Psoas muscle (tissue), 8 donors: ENCODE measurements around the gene DNAAF1. TPM values are rescaled to one million over a fixed set of nuclear protein-coding genes. Genes with fewer than 3 reads are reported as not detected.

Experiments
- ATAC-seq, 4 donors: fragments of 200-7000 bp; cut with Tn5 transposase; one replicate each; pipeline ENCODE4 v1.9.1; 2020; ENCODE audit warnings: moderate library complexity in 3 of 4, mild to moderate bottlenecking in 2 of 4
- DNase-seq, 2 donors: peaks; one replicate each; pipeline ENCODE4 v3.0.0-alpha.2; 2020
- H3K27ac ChIP-seq: fragments of 200-600 bp; one replicate; pipeline ENCODE4 v1.8.0; 2022
- H3K27me3 ChIP-seq, 3 donors: fragments of 200-600 bp in 1 of 3; one replicate each; pipeline versions ENCODE4 v1.6.1 to v1.8.0; 2013 to 2022; ENCODE audit warnings: low read length in 2 of 3, mild to moderate bottlenecking in 2 of 3, moderate library complexity in 1 of 3; ENCODE audit not compliant: insufficient read depth in 3 of 3
- H3K36me3 ChIP-seq, 2 donors: fragments of 200-600 bp in 1 of 2; one replicate each; pipeline versions ENCODE4 v1.6.1 to v1.8.0; 2013 to 2022; ENCODE audit warnings: low read depth in 1 of 2, mild to moderate bottlenecking in 1 of 2, moderate library complexity in 1 of 2; ENCODE audit not compliant: insufficient read depth in 1 of 2
- H3K4me1 ChIP-seq: fragments of 200-600 bp; one replicate; pipeline ENCODE4 v1.8.0; 2022
- H3K4me3 ChIP-seq: fragments of 200-600 bp; one replicate; pipeline ENCODE4 v1.8.0; 2022; ENCODE audit warnings: mild to moderate bottlenecking
- H3K9me3 ChIP-seq: fragments of 200-600 bp; one replicate; pipeline ENCODE4 v1.8.0; 2022
- CTCF ChIP-seq: fragments of 200-600 bp; IDR thresholded peaks from one replicate; pipeline ENCODE4 v1.8.0; 2022; ENCODE audit warnings: antibody characterized with exemption
- WGBS, 3 donors: extraction: QIAGEN DNeasy Blood & Tissue Kit; methylation state at CpG; one replicate each; pipeline versions ENCODE4 v1.1.6 to v1.1.7; 2013; 5-methylcytosine and 5-hydroxymethylcytosine counted together
- intact Hi-C, 2 donors: fragments of 100-400 bp; cut with DNase I; formaldehyde crosslinking; loops; one replicate each; pipeline versions ENCODE4 v1.11.0 to v1.14.2; 2022
- polyA plus RNA-seq, 3 donors: library from polyadenylated mRNA; stranded (reverse); fragments of 200-250 nt; gene quantifications; one replicate each; pipeline ENCODE4 v1.2.3, GENCODE V29; 2013
- total RNA-seq, 4 donors: library from RNA; stranded (reverse); fragmentation: NEBNext Ultra II Directional in 2 of 4; extraction: Animal tissue kit (Norgen Biotek cat#: 25700) in 2 of 4; gene quantifications; one replicate each; pipeline versions ENCODE4 v1.2.1 to v1.2.4, GENCODE V29; 2021 to 2023
- donor health status: healthy with polysubstance abuse.
- donor health status: DM: no; HTN: no; CAD: no; lungs with moderate emphysema.
- donor health status: Bipolar disorder and iron deficiency.
- donor health status: healthy.
- donor health status: DM: yes; HTN: yes; CAD: no.
- donor health status: DM: no; HTN: no; CAD: no.
- donor health status: DM: no; HTN: no; CAD: no.
- donor health status: DM: yes; HTN: yes; CAD: no.

Gene DNAAF1
- total and polyA plus RNA-seq, 7 donors: 0.17 to 0.44 (median 0.17) TPM; not detected in 4

GRCh38 chr16:84225126-84225525 is 80.0 kb downstream of the DNAAF1 start:
- no peaks in the 10 kb centered on the region for H3K9me3 ChIP-seq
- intact Hi-C loops: no loop called here
- no peak overlapping the region for H3K4me3 ChIP-seq
- H3K27ac ChIP-seq: no peak overlapping the region
- H3K36me3 ChIP-seq: no peaks in the 10 kb centered on the region
- peaks cover 0 to 7% (median 3%) of the 10 kb centered on the region in 3 donors for H3K27me3 ChIP-seq
- no peak for TF ChIP-seq CTCF
- no peak for ATAC-seq
- DNase-seq: no peak
- 87 to 88% (median 88%) methylated on average over 3 of the region's 3 CpGs for WGBS, 3 donors
- H3K4me1 ChIP-seq: peaks cover 2% of the 10 kb centered on the region

- intact Hi-C loops: no loop called here
- ATAC-seq: no peak
- H3K4me1 ChIP-seq: peaks cover 2% of the 10 kb centered on the region
These were observed 80.5 kb downstream of the DNAAF1 start for GRCh38 chr16:84225571-84225970.

GRCh38 chr16:84226026-84226425 is 80.9 kb downstream of the DNAAF1 start:
- intact Hi-C loops: no loop called here
- DNase-seq: no peak
- H3K4me3 ChIP-seq: no peak overlapping the region

More at GRCh38 chr16:84225571-84225970, 80.5 kb downstream of the DNAAF1 start:
- WGBS, 3 donors: 75 to 81% (median 77%) methylated on average over 7 of the region's 7 CpGs
- no peak overlapping the region for H3K4me3 ChIP-seq
- H3K9me3 ChIP-seq: no peaks in the 10 kb centered on the region
- no peaks in the 10 kb centered on the region for H3K36me3 ChIP-seq
- no peak for TF ChIP-seq CTCF
- peaks cover 0 to 7% (median 3%) of the 10 kb centered on the region in 3 donors for H3K27me3 ChIP-seq
- H3K27ac ChIP-seq: no peak overlapping the region
- no peak for DNase-seq

More at GRCh38 chr16:84226026-84226425, 80.9 kb downstream of the DNAAF1 start:
- no peak for TF ChIP-seq CTCF
- Histone ChIP-seq H3K27ac (no peak overlapping the region), H3K9me3 (no peaks in the 10 kb centered on the region), H3K36me3 (no peaks in the 10 kb centered on the region), H3K27me3 (peaks cover 0 to 7% (median 3%) of the 10 kb centered on the region in 3 donors), H3K4me1 (peaks cover 2% of the 10 kb centered on the region)
- WGBS, 3 donors: 84 to 87% (median 84%) methylated on average over 8 of the region's 8 CpGs
- ATAC-seq: no peak

Other genes with a start within 250 kb of the DNAAF1 start
- 10 to 100 TPM; 14.7 to 21.6 (median 17.8) TPM for gene MLYCD, start 246.2 kb upstream of the DNAAF1 start, total RNA-seq
- gene MLYCD, start 246.2 kb upstream of the DNAAF1 start, polyA plus RNA-seq: 10 to 100 TPM in 1 of 3 donors, 1 to 10 TPM in 2; 8.3 to 14.0 (median 9.3) TPM
- 10 to 100 TPM; 10.4 to 33.7 (median 24.9) TPM for gene OSGIN1, start 192.1 kb upstream of the DNAAF1 start, total RNA-seq
- gene OSGIN1, start 192.1 kb upstream of the DNAAF1 start, polyA plus RNA-seq: 10 to 100 TPM; 18.4 to 39.4 (median 37.0) TPM
- gene NECAB2, start 177.1 kb upstream of the DNAAF1 start, total RNA-seq: not detected
- gene NECAB2, start 177.1 kb upstream of the DNAAF1 start, polyA plus RNA-seq: under 1 TPM; 0.04 to 0.13 (median 0.09) TPM
- under 1 TPM in 1 of 4 donors, not detected in 3; 0.52 TPM for gene SLC38A8, start 102.5 kb upstream of the DNAAF1 start, total RNA-seq
- under 1 TPM in 1 of 3 donors, not detected in 2; 0.21 TPM for gene SLC38A8, start 102.5 kb upstream of the DNAAF1 start, polyA plus RNA-seq
- gene MBTPS1, start 28.4 kb upstream of the DNAAF1 start, total RNA-seq: 10 to 100 TPM; 27.0 to 31.8 (median 29.1) TPM
- 10 to 100 TPM; 18.6 to 30.9 (median 20.1) TPM for gene MBTPS1, start 28.4 kb upstream of the DNAAF1 start, polyA plus RNA-seq
- 10 to 100 TPM; 12.4 to 24.4 (median 21.2) TPM for gene HSDL1, start 131 bp upstream of the DNAAF1 start, total RNA-seq
- 10 to 100 TPM; 11.7 to 39.3 (median 12.0) TPM for gene HSDL1, start 131 bp upstream of the DNAAF1 start, polyA plus RNA-seq
- gene TAF1C, start 41.7 kb downstream of the DNAAF1 start, total RNA-seq: 10 to 100 TPM in 3 of 4 donors, 1 to 10 TPM in 1; 8.3 to 22.3 (median 16.3) TPM
- gene TAF1C, start 41.7 kb downstream of the DNAAF1 start, polyA plus RNA-seq: 10 to 100 TPM; 13.6 to 24.4 (median 19.3) TPM
- gene ADAD2, start 45.8 kb downstream of the DNAAF1 start, total RNA-seq: not detected
- under 1 TPM; 0.17 to 0.69 (median 0.18) TPM for gene ADAD2, start 45.8 kb downstream of the DNAAF1 start, polyA plus RNA-seq
- gene KCNG4, start 94.7 kb downstream of the DNAAF1 start, total RNA-seq: under 1 TPM in 1 of 4 donors, not detected in 3; 0.10 TPM
- under 1 TPM in 1 of 3 donors, not detected in 2; 0.04 TPM for gene KCNG4, start 94.7 kb downstream of the DNAAF1 start, polyA plus RNA-seq
- gene WFDC1, start 149.6 kb downstream of the DNAAF1 start, total RNA-seq: under 1 TPM in 3 of 4 donors, not detected in 1; 0.32 to 0.76 (median 0.40) TPM
- 1 to 10 TPM in 1 of 3 donors, under 1 TPM in 2; 0.55 to 1.2 (median 0.90) TPM for gene WFDC1, start 149.6 kb downstream of the DNAAF1 start, polyA plus RNA-seq
- gene ATP2C2, start 223.2 kb downstream of the DNAAF1 start, total RNA-seq: not detected
- under 1 TPM in 2 of 3 donors, not detected in 1; 0.03 to 0.06 TPM for gene ATP2C2, start 223.2 kb downstream of the DNAAF1 start, polyA plus RNA-seq